ENCODE data around the gene MAP7D1.
A peak's percentile ranks its signal among the peaks of the same experiment; 100 is the strongest.
"Not testable (repeated sequence)": the region's sequence is repeated elsewhere in the genome, so short reads cannot be mapped to it uniquely, and the experiment has no call there.

Gene MAP7D1

DNA sequence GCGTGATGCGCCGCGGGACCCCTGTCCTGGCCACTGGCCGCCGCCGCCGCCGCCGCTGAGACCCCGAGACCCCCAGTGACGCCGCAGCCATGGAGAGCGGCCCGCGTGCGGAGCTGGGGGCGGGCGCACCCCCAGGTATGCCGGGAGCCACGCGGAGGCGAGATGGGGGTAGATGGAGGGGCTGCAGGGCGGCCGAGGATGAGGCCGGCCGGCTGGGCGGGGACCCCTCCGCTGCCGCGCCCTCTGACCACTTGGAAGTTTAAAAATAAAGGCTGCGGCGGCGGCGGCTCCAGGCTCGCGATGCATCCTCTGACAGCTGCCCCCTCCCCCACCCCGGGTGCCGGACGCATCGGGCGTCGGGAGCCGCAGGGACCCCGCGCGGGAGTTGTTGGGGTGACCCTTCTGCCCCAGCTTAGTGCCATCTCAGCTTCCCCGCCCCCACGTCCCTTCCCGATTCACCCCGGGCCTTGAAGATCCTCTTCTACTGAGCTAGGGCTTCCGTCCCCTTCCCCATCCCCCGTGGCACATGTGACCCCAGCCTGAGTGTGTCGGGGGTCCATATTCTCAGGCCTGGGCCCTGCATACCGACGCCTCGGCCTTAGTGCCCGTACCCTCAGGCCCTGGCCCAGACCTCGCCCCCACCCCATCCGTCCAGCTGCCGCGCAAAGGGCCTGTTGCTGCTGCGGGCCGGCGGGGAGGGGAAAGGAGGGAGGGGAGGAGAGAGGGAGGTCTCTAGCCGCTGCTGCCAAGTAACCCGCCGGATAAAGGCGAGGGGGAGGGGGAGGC lies 562 bp downstream of the MAP7D1 start:
- H3K4me3 ChIP-seq (ENCODE audit: low read length) = peak overlapping the region; percentile 93
- TF ChIP-seq, protein P1, sequence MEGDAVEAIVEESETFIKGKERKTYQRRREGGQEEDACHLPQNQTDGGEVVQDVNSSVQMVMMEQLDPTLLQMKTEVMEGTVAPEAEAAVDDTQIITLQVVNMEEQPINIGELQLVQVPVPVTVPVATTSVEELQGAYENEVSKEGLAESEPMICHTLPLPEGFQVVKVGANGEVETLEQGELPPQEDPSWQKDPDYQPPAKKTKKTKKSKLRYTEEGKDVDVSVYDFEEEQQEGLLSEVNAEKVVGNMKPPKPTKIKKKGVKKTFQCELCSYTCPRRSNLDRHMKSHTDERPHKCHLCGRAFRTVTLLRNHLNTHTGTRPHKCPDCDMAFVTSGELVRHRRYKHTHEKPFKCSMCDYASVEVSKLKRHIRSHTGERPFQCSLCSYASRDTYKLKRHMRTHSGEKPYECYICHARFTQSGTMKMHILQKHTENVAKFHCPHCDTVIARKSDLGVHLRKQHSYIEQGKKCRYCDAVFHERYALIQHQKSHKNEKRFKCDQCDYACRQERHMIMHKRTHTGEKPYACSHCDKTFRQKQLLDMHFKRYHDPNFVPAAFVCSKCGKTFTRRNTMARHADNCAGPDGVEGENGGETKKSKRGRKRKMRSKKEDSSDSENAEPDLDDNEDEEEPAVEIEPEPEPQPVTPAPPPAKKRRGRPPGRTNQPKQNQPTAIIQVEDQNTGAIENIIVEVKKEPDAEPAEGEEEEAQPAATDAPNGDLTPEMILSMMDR (IDR thresholded peaks at IDR 0.05; ENCODE audit: insufficient read depth, low read depth, low read length, missing control alignments) = no peak
- DNase-seq (ENCODE audit: low read depth) = no peak

DNA sequence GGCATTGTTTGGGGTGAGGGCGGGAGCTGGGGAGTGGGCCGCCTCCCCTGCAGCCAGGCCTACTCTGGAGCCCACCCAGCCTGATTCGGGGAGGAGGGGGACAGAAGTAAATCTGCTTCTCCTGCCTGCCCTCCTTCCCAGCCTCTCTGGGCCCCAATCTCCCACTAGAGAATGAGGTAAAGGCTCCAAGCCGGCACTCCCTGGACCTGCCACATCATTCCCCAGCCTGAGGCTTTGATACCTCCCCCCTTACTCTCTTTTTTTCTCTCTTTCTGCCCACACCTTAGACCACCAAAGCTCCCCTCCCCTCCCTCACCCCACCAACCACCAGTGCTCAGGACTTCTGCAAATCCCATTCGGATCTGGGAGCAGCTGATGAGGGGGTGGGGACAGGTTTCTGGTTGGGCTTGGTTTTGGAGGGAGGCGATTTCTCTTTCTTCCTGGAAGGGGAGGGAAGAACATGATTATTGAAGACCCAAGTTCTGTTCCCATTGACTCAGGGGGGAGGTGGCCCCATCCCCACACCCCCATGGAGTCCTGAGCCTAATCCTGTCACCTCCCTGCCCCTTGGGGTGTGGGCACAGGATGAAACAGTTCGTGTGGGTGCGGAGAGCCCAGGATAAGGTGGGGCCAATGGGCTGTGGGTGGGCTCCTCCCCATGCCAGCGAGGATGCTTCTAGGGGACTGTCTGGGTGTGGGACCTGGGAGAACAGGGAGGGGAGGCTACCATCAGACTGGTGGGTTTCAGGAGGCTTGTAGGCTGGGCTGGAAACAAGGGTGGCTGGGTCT lies 1.3 kb downstream of the MAP7D1 start:
- no peak for DNase-seq (ENCODE audit: low read depth)
- TF ChIP-seq, protein P1 (IDR thresholded peaks at IDR 0.05; ENCODE audit: insufficient read depth, low read depth, low read length, missing control alignments) = no peak
- H3K4me3 ChIP-seq (ENCODE audit: low read length) = peak overlapping the region; percentile 93

DNA sequence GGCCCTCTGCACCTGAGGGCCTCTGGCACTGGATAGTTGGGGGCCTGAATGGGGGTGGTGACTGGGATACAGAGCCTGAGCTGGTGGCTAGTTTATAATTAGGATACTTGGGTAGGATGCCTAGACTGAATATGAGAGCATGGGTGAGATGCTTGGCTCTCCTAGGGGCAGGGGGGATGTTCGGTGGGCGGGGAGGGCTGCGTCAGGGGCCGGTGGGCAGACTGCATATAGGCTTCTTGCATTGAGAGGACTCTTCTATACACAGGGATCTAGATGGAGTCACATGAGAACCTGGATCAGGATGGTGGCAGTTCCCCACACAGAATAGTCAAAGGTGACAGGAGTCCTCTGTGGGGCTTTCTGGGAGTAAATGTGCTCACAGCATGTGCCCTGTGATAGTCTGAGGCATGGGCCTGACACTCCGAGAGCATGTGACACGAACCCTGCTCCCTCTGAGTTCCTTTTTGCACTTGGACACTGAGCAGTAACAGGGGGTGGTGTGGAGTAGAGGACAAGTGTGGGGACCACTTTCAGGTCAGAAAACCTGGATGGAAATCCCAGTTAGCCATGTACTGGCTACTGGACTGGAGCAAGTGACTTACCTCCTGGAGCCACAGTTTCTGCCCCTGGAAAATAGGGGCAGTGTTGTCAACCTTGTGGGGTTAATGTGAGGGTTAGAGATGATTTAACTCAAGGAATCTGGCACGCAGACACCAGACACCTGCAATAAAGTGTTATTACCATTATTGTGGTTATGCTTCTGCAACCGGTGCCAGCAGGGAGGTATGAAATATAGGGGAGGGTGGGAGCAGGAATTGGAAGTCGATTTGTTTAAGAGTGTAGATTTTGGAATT lies 2.2 kb downstream of the MAP7D1 start:
- H3K4me3 ChIP-seq (ENCODE audit: low read length) = peak overlapping the region; percentile 93
- no peak for DNase-seq (ENCODE audit: low read depth)
- TF ChIP-seq, protein P1 (IDR thresholded peaks at IDR 0.05; ENCODE audit: insufficient read depth, low read depth, low read length, missing control alignments) = no peak

DNA sequence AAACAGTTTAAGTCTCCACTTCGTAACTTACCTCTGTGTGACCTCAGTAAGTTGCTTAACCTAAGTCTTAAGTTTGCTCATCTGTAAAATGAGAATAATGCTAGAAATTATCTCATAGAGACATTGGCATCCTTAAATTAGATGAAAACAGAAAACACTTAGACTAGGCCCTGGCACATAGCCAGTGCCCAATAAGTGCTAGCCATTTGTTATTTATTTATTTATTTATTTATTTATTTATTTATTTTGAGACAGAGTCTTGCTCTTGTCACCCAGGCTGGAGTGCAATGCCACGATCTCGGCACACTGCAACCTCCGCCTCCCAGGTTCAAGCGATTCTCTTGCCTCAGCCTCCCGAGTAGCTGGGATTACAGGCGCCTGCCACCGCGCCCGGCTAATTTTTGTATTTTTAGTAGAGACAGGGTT lies 2.9 kb downstream of the MAP7D1 start:
- H3K4me3 ChIP-seq (ENCODE audit: low read length); DNase-seq (ENCODE audit: low read depth): not testable (repeated sequence)

DNA sequence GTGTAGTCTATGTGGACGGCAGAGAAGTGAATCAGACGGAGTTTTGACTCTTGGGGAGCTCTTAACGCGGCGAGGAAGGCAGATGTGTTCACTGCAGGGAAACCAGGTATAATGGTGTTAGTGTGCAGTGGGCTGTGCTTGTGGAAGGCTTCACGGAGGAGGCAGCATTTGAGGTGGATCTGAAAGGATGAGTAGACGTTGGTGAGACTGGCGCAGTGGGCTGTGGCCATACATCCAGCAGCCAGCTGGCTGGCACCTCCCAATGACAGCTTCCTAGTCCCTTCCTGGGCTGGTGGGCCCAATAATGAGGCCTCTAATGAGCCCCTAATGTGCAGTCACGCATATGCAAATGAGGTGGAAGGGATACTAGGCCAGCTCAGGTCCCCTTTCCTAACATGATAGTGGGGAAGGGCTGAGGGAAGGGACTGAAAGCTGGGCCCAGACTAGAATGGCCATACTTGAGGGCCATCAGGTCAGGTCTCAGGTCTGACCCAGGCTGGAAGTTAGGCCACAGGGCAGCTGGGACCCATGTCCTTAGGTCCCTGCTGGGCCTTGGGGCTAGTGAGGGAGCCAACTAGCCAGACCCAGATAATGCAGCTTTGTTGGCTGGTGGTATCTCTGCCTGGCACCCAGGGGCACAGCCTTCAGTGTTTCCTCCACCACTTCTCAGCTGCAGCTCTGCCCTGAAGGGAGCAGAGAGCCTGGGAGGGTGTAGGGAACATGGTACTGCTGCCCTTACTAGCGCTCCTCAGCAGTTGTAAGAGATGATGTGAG lies 3.8 kb downstream of the MAP7D1 start:
- no peak for DNase-seq (ENCODE audit: low read depth)
- no peak overlapping the region for H3K4me3 ChIP-seq (ENCODE audit: low read length)
- TF ChIP-seq, protein P1 (IDR thresholded peaks at IDR 0.05; ENCODE audit: insufficient read depth, low read depth, low read length, missing control alignments) = no peak

DNA sequence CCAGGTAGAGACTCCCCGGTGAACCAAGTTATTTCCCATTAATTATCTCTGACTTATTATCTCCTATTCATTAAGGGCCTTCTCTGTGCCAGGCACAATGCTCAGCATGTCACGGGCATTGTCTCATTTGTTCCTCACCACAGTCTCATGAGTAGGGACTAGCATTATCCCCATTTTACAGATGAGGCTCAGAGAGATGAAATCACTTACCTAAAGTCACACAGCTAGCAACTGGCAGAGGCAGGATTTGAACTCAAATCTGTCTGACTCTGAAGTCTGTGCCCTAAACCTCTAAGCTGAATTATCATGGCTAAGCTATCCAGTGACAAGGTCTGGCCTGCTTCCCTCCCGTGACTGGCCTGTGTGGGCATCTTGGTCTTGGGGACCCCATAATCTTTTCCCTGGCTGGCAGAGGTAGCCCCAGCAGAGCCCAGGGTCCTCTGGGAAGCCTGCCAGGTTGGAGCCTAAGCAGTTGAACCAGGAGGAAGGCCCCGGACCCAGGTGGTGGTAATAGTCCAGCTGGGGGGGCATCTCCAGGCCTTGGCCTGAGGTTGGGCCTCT lies 4.5 kb downstream of the MAP7D1 start:
- TF ChIP-seq, protein P1 (IDR thresholded peaks at IDR 0.05; ENCODE audit: insufficient read depth, low read depth, low read length, missing control alignments) = no peak
- peak overlapping the region; percentile 39 for H3K4me3 ChIP-seq (ENCODE audit: low read length)
- DNase-seq (ENCODE audit: low read depth) = no peak
